NCI-H1930 (cell line): ENCODE results near the gene CPEB3.
"Not testable (repeated sequence)": the region's sequence is repeated elsewhere in the genome, so short reads cannot be mapped to it uniquely, and the experiment has no call there.

Experiments used
- DNase-seq, 2 experiments: peaks; one replicate each; lab custom pipeline; 2025; lab: John Stamatoyannopoulos, UW

The CPEB3 gene

DNA sequence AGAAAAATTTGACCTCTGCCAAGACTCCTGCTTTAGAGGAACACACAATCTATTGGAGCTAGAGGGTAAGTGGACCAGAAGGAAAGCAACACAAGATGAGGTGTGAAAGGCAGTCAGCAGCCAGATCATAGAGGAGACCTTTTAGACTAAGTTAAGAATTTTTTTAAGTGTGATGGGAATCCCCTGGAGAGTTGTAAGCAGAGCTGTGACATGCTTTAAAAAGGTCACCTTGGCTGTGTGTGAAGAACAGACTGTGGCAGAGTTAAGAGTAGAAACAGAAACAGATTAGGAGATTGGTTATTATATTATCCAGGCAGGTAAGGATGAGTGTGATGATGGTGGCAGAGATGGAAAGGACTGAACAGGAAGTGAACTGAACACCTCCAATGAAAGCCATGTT, 23.5 kb downstream of the CPEB3 start:
- DNase-seq: no peak

DNA sequence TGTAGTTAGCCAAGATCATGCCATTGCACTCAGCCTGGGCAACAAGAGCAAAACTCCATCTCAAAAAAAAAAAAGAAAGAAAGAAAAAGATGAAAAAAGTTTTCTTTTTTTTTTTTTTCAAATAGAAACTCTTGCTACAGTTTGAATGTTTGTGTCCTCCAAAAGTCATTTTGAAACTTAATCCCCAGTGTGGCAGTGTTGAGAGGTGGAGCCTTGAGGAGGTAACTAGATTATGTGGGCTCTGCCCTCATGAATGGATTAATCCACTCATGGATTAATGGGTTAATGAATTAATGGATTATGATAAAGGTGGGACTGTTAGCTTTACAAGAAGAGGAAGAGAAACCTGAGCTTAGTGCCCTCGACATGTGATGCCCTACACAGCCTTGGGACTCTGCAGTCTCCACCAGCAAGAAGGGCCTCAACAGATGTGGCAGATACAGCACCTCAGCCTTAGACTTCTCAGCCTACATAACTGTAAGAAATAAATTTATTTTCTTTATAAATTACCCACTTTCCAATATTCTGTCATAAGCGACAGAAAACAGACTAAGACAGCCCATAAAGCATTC, 25.1 kb downstream of the CPEB3 start:
- DNase-seq: no peak

GRCh38 chr10:92264249-92264648, 26.6 kb downstream of the CPEB3 start:
- DNase-seq: no peak

- DNase-seq: no peak
Observed at GRCh38 chr10:92263396-92263795, 27.5 kb downstream of the CPEB3 start.

DNA sequence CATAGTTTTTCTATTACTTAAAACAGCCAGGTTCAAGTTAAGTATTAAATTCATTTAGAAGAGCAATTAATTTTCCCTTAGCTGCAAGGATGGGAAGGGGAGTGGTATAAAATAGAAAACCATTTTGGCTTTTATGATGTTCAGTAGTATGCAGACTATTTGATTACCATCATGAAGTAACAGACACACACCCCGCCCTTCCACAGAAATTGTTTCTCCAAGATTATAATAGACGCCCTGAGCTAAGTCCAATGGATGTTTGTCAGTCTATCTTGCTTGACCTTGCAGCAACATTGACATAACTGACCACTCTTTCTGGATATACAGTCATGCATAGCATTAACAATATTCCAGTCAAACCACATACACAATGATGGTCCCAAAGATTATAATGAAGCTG, 42.3 kb downstream of the CPEB3 start:
- no peak for DNase-seq

- no peak for DNase-seq
Observed at GRCh38 chr10:92244796-92245195, 46.1 kb downstream of the CPEB3 start.

- DNase-seq: no peak
Observed at GRCh38 chr10:92242910-92243671, 47.8 kb downstream of the CPEB3 start.

GRCh38 chr10:92242380-92242779, 48.5 kb downstream of the CPEB3 start:
- DNase-seq: no peak

- no peak for DNase-seq
Observed at GRCh38 chr10:92241501-92241900, 49.4 kb downstream of the CPEB3 start.

GRCh38 chr10:92241158-92241500, 49.7 kb downstream of the CPEB3 start:
- DNase-seq: no peak

- no peak for DNase-seq
Observed at GRCh38 chr10:92240289-92241157, 50.4 kb downstream of the CPEB3 start.

DNA sequence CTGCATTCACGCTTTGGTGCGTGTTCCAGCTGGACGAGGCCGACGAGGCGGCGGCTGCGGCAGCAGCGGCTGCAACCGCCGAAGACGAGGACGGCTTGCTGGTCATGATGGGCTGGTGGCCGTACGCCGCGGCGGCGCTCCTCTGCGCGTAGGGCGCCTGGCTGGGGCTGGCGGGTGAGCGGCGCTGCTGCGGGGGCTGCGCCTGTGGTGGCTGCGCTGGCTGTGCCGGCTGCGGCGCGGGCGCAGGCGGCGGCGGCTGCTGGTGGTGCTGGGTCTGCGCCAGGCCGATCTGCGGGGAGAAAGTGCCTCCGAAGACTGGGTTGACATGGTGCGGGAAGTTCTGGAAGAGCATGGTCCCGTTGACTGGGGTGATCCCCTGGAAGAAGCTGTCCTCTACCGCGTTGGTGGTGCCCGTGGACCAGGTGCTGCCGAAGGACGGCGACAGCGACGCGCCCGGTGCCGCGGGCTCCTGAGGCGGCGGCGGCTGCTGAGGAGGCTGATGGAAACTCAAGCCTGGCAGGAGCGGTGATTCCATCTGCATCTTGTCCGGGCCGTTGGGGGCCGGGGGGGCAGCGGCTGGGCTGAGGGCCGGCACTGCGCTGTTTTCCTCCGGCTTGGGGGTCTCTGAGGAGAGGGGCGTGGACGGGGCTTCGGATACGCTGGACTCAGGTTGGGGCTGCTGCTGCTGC, 51.1 kb downstream of the CPEB3 start:
- DNase-seq: no peak

- no peak for DNase-seq
Observed at GRCh38 chr10:92239151-92239599, 51.7 kb downstream of the CPEB3 start.

- DNase-seq: no peak
Observed at GRCh38 chr10:92238586-92239098, 52.2 kb downstream of the CPEB3 start.

- no peak for DNase-seq
Observed at GRCh38 chr10:92238054-92238585, 52.8 kb downstream of the CPEB3 start.

GRCh38 chr10:92231196-92231595, 59.7 kb downstream of the CPEB3 start:
- DNase-seq: no peak

DNA sequence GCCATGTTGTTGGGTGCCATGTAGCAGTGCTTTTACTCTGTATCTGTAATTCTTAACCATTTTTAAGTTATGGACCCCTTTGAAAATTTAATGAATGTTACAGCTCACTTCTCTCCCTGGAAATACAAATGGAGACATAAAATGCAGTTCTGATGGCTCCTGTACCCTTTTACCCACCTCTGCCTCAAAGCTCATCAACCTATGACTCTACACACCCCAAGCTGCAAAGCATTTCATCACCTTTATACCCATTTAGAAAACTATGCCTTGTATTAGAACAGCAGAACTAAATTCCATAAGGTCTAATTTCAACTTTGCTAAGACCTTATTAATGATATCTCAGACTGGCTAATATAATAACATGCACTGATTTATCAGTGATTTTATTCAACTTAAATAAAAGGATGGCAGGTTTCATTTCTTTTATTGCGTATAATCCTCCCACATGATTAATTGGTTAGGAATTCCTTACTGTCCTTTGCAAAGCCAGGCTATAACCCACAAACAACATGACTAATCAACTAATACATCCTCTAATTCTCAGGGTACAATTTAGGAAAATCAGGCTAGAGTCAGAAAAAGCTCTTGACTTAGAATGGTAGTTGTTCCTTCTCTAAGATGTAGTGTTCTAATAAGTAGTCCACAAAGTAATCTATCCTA, 68.1 kb downstream of the CPEB3 start:
- DNase-seq: no peak

DNA sequence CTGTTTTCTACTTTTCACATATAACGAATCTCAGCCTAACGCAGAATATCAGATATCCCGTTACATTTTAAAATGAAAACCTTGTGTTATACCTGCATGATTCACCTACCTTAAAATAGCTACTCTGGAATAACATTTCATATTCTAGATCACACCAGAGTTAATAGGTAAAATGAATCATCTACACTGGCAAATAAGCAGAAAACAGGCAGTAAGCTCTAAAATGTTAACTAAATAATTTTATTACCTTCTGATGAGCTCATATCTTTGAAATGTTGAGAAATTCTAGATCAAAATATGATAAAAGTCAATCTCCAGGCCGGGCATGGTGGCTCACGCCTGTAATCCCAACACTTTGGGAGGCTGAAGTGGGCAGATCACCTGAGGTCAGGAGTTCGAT, 71.3 kb downstream of the CPEB3 start:
- DNase-seq: no peak

DNA sequence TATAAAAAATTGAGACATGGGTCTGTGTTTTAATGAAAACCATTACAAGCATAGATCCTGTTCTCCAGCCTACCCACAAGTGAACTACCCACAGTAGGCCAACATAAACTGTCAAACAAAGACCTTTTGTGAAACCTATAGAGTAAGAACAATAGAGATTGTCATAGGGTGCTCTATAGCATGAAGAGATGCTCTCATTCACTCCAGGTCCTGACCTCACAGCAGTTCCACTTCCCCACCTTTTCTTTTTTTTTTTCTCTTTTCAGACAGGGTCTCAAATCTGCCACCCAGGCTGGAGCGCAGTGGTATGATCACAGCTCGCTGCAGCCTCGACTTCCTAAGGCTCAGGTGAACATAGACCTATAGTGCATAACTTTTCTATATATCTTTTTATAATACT, 72.3 kb downstream of the CPEB3 start:
- no peak for DNase-seq

- DNase-seq: not testable (repeated sequence)
Observed at GRCh38 chr10:92216608-92217007, 74.3 kb downstream of the CPEB3 start.

DNA sequence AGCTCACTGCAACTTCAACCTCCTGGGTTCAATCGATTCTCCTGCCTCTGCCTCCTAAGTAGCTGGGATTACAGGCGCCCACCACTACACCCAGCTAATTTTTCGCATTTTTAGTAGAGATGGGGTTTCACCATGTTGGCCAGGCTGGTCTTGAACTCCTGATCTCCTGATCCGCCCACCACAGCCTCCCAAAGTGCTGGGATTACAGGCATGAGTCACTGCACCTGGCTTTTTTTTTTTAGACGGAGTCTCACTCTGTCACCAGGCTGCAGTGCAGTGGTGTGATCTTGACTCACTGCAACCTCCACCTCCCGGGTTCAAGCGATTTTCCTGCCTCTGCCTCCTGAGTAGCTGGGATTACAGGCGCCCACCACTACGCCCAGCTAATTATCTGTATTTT, 75.7 kb downstream of the CPEB3 start:
- not testable (repeated sequence) for DNase-seq
